Measurements from ENCODE around the gene IPO9. TPM values are rescaled to one million over a fixed set of nuclear protein-coding genes. Genes with fewer than 3 reads are reported as not detected.

The IPO9 gene
- 30.8 TPM for polyA plus RNA-seq (2013, experiment 1 of 2)
- polyA plus RNA-seq (2013, experiment 2 of 2) = 34.0 TPM

GRCh38 chr1:201828820-201829774, at the start of gene IPO9:
TSS of gene IPO9 (plus strand) at chr1:201829157. CDS start at chr1:201829210, 53 bp downstream.
- H3K27me3 ChIP-seq (ENCODE audit: control insufficient read depth in 1 of 2, insufficient read depth in 1 of 2, low read length in 2 of 2) = no peaks in the 10 kb centered on the region
- H3K4me1 ChIP-seq (ENCODE audit: control insufficient read depth, insufficient read depth, low read depth, low read length) = peaks cover 7% of the 10 kb centered on the region
- peak within 1 kb of the TSS; percentile 89 for H4K91ac ChIP-seq (ENCODE audit: low read length)
- WGBS = under 1% methylated on average over 57 of the region's 58 CpGs
- no peak within 1 kb of the TSS for H2BK120ac ChIP-seq (ENCODE audit: low read depth, low read length)
- no peak within 1 kb of the TSS for H2BK5ac ChIP-seq (ENCODE audit: low read depth, low read length, poor library complexity, severe bottlenecking)
- H3K9me3 ChIP-seq (ENCODE audit: control insufficient read depth, low read length) = no peaks in the 10 kb centered on the region
- peaks cover 0 to 14% of the 10 kb centered on the region in 2 experiments for H3K36me3 ChIP-seq (ENCODE audit: control insufficient read depth in 1 of 2, insufficient read depth in 2 of 2, low read depth in 1 of 2, low read length in 2 of 2)
- peak within 1 kb of the TSS; percentile 91 to 98 for H3K18ac ChIP-seq (ENCODE audit: low read depth in 1 of 2, low read length in 2 of 2)
- H2BK12ac ChIP-seq (ENCODE audit: low read length in 2 of 2) = peak within 1 kb of the TSS in 1 of 2 experiments; percentile 70
- peaks cover 6% of the 10 kb centered on the region for H3K79me1 ChIP-seq (replicated peaks; ENCODE audit: low read length, poor library complexity, severe bottlenecking)
- H3K4me2 ChIP-seq (ENCODE audit: low read length, poor library complexity, severe bottlenecking) = peak within 1 kb of the TSS; percentile 73
- H2AK5ac ChIP-seq (ENCODE audit: low read length, severe bottlenecking) = no peak within 1 kb of the TSS
- H3K23ac ChIP-seq (ENCODE audit: low read length in 2 of 2) = peak within 1 kb of the TSS; percentile 77 to 80
- peak within 1 kb of the TSS; percentile 99 for H3K9ac ChIP-seq (ENCODE audit: low read length)
- H3K4ac ChIP-seq (ENCODE audit: low read depth in 1 of 2, low read length in 2 of 2) = peak within 1 kb of the TSS; percentile 49 to 61
- peak within 1 kb of the TSS; percentile 99 for H4K8ac ChIP-seq (ENCODE audit: low read length)
- peak; percentile 92 for DNase-seq
- peak within 1 kb of the TSS in 1 of 2 experiments; percentile 92 for H3K14ac ChIP-seq (ENCODE audit: low read length in 2 of 2)
- no peak within 1 kb of the TSS for H2BK15ac ChIP-seq (ENCODE audit: low read depth, poor library complexity, severe bottlenecking)
- peak within 1 kb of the TSS; percentile 62 for H3K27ac ChIP-seq (ENCODE audit: low read length, poor library complexity, severe bottlenecking)
- H3K4me3 ChIP-seq (ENCODE audit: insufficient read depth in 1 of 2, low read depth in 1 of 2, low read length in 2 of 2) = peak within 1 kb of the TSS; percentile 78 to 99
- H2AFZ ChIP-seq (ENCODE audit: low read depth, low read length) = peak within 1 kb of the TSS; percentile 46

GRCh38 chr1:201779351-201779880, 49.5 kb upstream of the IPO9 start:
- no peak overlapping the region for H3K23ac ChIP-seq (ENCODE audit: low read length in 2 of 2)
- H3K4me1 ChIP-seq (ENCODE audit: control insufficient read depth, insufficient read depth, low read depth, low read length) = peaks cover under 1% of the 10 kb centered on the region
- no peak overlapping the region for H2BK5ac ChIP-seq (ENCODE audit: low read depth, low read length, poor library complexity, severe bottlenecking)
- no peak overlapping the region for H4K91ac ChIP-seq (ENCODE audit: low read length)
- H2BK12ac ChIP-seq (ENCODE audit: low read length in 2 of 2) = no peak overlapping the region
- no peak for DNase-seq
- no peak overlapping the region for H2AK5ac ChIP-seq (ENCODE audit: low read length, severe bottlenecking)
- H3K79me1 ChIP-seq (replicated peaks; ENCODE audit: low read length, poor library complexity, severe bottlenecking) = peaks cover 39% of the 10 kb centered on the region
- H4K8ac ChIP-seq (ENCODE audit: low read length) = no peak overlapping the region
- no peaks in the 10 kb centered on the region for H3K27me3 ChIP-seq (ENCODE audit: control insufficient read depth in 1 of 2, insufficient read depth in 1 of 2, low read length in 2 of 2)
- peaks cover 26 to 47% of the 10 kb centered on the region in 2 experiments for H3K36me3 ChIP-seq (ENCODE audit: control insufficient read depth in 1 of 2, insufficient read depth in 2 of 2, low read depth in 1 of 2, low read length in 2 of 2)
- WGBS = 95% methylated on average over 4 of the region's 6 CpGs
- no peak overlapping the region for H3K4me2 ChIP-seq (ENCODE audit: low read length, poor library complexity, severe bottlenecking)
- H2BK120ac ChIP-seq (ENCODE audit: low read depth, low read length) = no peak overlapping the region
- no peak overlapping the region for H3K14ac ChIP-seq (ENCODE audit: low read length in 2 of 2)
- no peak overlapping the region for H3K4me3 ChIP-seq (ENCODE audit: insufficient read depth in 1 of 2, low read depth in 1 of 2, low read length in 2 of 2)
- no peak overlapping the region for H2BK15ac ChIP-seq (ENCODE audit: low read depth, poor library complexity, severe bottlenecking)
- peak overlapping the region; percentile 73 for H3K9ac ChIP-seq (ENCODE audit: low read length)
- no peak overlapping the region for H3K4ac ChIP-seq (ENCODE audit: low read depth in 1 of 2, low read length in 2 of 2)
- H3K9me3 ChIP-seq (ENCODE audit: control insufficient read depth, low read length) = no peaks in the 10 kb centered on the region
- H3K27ac ChIP-seq (ENCODE audit: low read length, poor library complexity, severe bottlenecking) = no peak overlapping the region
- no peak overlapping the region for H2AFZ ChIP-seq (ENCODE audit: low read depth, low read length)
- no peak overlapping the region for H3K18ac ChIP-seq (ENCODE audit: low read depth in 1 of 2, low read length in 2 of 2)

GRCh38 chr1:201780952-201781351, 48.0 kb upstream of the IPO9 start:
- Histone ChIP-seq H2BK15ac (ENCODE audit: low read depth, poor library complexity, severe bottlenecking) (no peak overlapping the region), H2AK5ac (ENCODE audit: low read length, severe bottlenecking) (no peak overlapping the region), H3K4me2 (ENCODE audit: low read length, poor library complexity, severe bottlenecking) (no peak overlapping the region), H3K36me3 (ENCODE audit: control insufficient read depth in 1 of 2, insufficient read depth in 2 of 2, low read depth in 1 of 2, low read length in 2 of 2) (peaks cover 28 to 57% of the 10 kb centered on the region in 2 experiments), H3K27ac (ENCODE audit: low read length, poor library complexity, severe bottlenecking) (no peak overlapping the region), H2BK5ac (ENCODE audit: low read depth, low read length, poor library complexity, severe bottlenecking) (no peak overlapping the region), H2AFZ (ENCODE audit: low read depth, low read length) (no peak overlapping the region), H3K9ac (ENCODE audit: low read length) (no peak overlapping the region), H3K14ac (ENCODE audit: low read length in 2 of 2) (no peak overlapping the region), H4K8ac (ENCODE audit: low read length) (peak overlapping the region; percentile 64), H3K23ac (ENCODE audit: low read length in 2 of 2) (no peak overlapping the region), H3K4me3 (ENCODE audit: insufficient read depth in 1 of 2, low read depth in 1 of 2, low read length in 2 of 2) (no peak overlapping the region), H3K27me3 (ENCODE audit: control insufficient read depth in 1 of 2, insufficient read depth in 1 of 2, low read length in 2 of 2) (no peaks in the 10 kb centered on the region), H3K4me1 (ENCODE audit: control insufficient read depth, insufficient read depth, low read depth, low read length) (no peaks in the 10 kb centered on the region), H3K79me1 (replicated peaks; ENCODE audit: low read length, poor library complexity, severe bottlenecking) (peaks cover 31% of the 10 kb centered on the region), H3K18ac (ENCODE audit: low read depth in 1 of 2, low read length in 2 of 2) (peak overlapping the region in 1 of 2 experiments; percentile 92), H2BK120ac (ENCODE audit: low read depth, low read length) (no peak overlapping the region), H3K4ac (ENCODE audit: low read depth in 1 of 2, low read length in 2 of 2) (no peak overlapping the region), H3K9me3 (ENCODE audit: control insufficient read depth, low read length) (no peaks in the 10 kb centered on the region), H2BK12ac (ENCODE audit: low read length in 2 of 2) (peak overlapping the region in 1 of 2 experiments; percentile 2), H4K91ac (ENCODE audit: low read length) (no peak overlapping the region)
- DNase-seq = peak; percentile 49
- 95% methylated on average over 5 of the region's 6 CpGs for WGBS

- 38% methylated on average over 1 of the region's 1 CpG for WGBS
- Histone ChIP-seq H2BK15ac (ENCODE audit: low read depth, poor library complexity, severe bottlenecking) (no peak overlapping the region), H3K4me1 (ENCODE audit: control insufficient read depth, insufficient read depth, low read depth, low read length) (no peaks in the 10 kb centered on the region)
Measured at GRCh38 chr1:201781437-201781836, 47.5 kb upstream of the IPO9 start.

More at GRCh38 chr1:201781437-201781836, 47.5 kb upstream of the IPO9 start:
- H3K79me1 ChIP-seq (replicated peaks; ENCODE audit: low read length, poor library complexity, severe bottlenecking) = peaks cover 32% of the 10 kb centered on the region
- no peak overlapping the region for H3K14ac ChIP-seq (ENCODE audit: low read length in 2 of 2)
- H3K23ac ChIP-seq (ENCODE audit: low read length in 2 of 2) = no peak overlapping the region
- no peaks in the 10 kb centered on the region for H3K27me3 ChIP-seq (ENCODE audit: control insufficient read depth in 1 of 2, insufficient read depth in 1 of 2, low read length in 2 of 2)
- H2BK120ac ChIP-seq (ENCODE audit: low read depth, low read length) = no peak overlapping the region
- H3K4me2 ChIP-seq (ENCODE audit: low read length, poor library complexity, severe bottlenecking) = no peak overlapping the region
- no peak overlapping the region for H4K8ac ChIP-seq (ENCODE audit: low read length)
- no peak overlapping the region for H3K27ac ChIP-seq (ENCODE audit: low read length, poor library complexity, severe bottlenecking)
- H4K91ac ChIP-seq (ENCODE audit: low read length) = no peak overlapping the region
- no peak overlapping the region for H3K18ac ChIP-seq (ENCODE audit: low read depth in 1 of 2, low read length in 2 of 2)
- H3K9ac ChIP-seq (ENCODE audit: low read length) = no peak overlapping the region
- H2AFZ ChIP-seq (ENCODE audit: low read depth, low read length) = no peak overlapping the region
- peaks cover 33 to 62% of the 10 kb centered on the region in 2 experiments for H3K36me3 ChIP-seq (ENCODE audit: control insufficient read depth in 1 of 2, insufficient read depth in 2 of 2, low read depth in 1 of 2, low read length in 2 of 2)
- H3K4ac ChIP-seq (ENCODE audit: low read depth in 1 of 2, low read length in 2 of 2) = no peak overlapping the region
- H2BK12ac ChIP-seq (ENCODE audit: low read length in 2 of 2) = no peak overlapping the region
- no peak overlapping the region for H3K4me3 ChIP-seq (ENCODE audit: insufficient read depth in 1 of 2, low read depth in 1 of 2, low read length in 2 of 2)
- H2BK5ac ChIP-seq (ENCODE audit: low read depth, low read length, poor library complexity, severe bottlenecking) = no peak overlapping the region
- H2AK5ac ChIP-seq (ENCODE audit: low read length, severe bottlenecking) = no peak overlapping the region
- peak; percentile 46 for DNase-seq
- no peaks in the 10 kb centered on the region for H3K9me3 ChIP-seq (ENCODE audit: control insufficient read depth, low read length)
